Embryonic facial prominence (tissue), 1 donor: Measurements from ENCODE around the gene GRK6.

Source experiments
- DNase-seq: peaks from one replicate; pipeline ENCODE4 v3.0.0-alpha.2; 2016; ENCODE audit errors: extremely low spot score

GRK6 gene

DNA sequence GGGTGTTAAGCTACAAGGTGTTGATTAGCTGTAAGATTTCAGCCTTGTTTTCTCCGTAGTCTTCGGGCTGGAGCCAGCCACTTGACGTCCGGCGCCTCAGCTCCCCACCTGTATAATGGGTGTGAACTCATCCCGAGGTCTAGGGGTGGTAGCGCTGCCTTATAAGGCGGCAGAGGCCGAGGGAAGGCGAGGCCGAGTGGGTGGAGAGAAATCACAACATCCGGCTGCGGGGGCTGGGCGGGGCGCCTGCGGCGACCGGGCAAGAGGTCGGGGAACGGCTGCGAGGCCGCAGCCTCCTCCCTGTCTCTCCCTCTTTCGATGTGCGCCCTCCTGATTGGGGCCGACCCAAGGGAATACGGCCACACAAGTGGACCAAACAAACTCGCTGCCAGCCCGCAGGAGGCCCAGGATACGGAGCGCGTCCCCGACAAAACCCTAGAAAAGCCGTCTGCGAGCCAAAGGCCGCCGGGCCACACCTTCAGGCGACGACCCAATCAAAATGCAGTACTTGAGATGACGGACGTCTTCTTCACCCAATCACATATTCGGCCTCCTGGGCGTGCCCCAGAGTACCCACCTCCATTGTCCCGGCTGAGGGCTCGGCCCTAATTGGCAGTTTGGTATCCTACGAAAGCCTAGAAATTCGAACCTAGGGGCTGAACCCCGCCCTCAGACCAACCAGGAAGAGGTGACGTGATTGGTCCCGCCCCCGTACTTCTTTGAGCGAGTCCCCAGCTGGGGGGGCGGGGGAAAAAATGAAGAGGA, 493 bp upstream of the GRK6 start:
- DNase-seq: peak; percentile 100

GRCh38 chr5:177427211-177427822, 841 bp downstream of the GRK6 start:
- no peak for DNase-seq

GRCh38 chr5:177427919-177428573, 1.6 kb downstream of the GRK6 start:
- DNase-seq: no peak

DNA sequence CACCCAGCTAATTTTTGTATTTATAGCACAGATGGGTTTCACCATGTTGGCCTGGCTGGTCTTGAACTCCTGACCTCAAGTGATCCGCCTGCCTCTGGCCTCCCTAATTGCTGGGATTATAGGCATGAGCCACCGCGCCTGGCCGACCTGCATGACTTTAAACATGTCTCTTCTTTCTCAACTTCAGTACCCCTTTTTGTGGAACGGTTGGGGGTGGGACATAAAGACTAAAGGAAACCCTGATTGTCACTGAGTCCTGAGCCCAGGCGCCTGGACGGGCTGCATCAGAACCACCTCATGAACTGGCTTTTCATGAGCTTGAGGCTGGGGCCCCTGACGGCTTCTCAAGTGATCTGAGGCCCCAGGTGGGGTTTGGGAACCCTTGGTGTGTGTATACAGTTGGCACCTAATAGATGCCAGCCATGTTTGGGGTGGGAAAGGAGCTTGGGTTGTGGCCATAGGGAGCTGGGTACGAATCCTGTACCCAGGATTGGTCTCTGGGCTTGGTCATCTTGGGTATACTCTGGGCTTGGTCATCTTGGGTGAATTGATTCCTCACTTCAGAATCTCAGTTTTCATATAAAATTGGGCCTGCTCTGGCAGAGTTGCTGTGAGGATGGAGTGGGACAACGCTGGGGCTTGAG, 2.2 kb downstream of the GRK6 start:
- no peak for DNase-seq

- DNase-seq: no peak
These were observed 3.0 kb downstream of the GRK6 start for GRCh38 chr5:177429248-177430040.

GRCh38 chr5:177430140-177430951, 3.9 kb downstream of the GRK6 start:
- DNase-seq: no peak

GRCh38 chr5:177430972-177431316, 4.5 kb downstream of the GRK6 start:
- no peak for DNase-seq

DNA sequence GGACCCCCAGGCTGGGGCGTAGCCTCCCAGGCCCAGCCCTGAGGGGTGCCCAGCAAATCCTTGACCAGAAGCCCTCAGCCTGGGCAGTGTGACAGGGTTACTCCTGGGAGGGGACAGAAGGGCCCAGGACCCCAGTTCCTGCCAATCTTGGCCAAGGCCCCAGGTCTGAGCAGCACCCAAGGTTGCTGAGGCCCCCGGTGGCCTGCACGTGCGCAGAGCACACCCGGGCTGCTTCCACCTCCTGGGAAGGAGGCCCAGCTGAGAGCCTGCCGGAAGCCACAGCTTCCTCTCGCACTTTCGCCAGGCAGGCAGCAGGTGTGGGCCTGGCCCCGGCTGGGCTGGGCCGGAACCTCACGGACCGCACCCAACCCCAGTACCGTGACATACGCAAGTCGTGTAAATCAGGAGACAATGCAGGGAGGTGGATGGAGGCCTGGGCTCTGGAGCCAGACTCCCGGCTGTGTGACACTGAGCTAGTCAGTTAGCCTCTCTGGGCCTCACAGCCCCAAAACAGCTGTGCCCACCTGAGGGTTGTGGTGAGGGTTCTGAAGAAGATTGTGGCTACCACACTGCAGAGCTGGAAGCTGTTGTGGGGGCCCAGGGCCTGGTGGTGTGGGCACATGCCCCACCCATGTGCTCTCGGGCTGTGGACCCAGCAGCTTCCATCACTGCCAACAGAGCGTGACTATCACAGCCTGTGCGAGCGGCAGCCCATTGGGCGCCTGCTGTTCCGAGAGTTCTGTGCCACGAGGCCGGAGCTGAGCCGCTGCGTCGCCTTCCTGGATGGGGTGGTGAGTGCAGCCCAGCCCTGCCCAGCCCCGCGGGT, 5.1 kb downstream of the GRK6 start:
- DNase-seq: no peak

DNA sequence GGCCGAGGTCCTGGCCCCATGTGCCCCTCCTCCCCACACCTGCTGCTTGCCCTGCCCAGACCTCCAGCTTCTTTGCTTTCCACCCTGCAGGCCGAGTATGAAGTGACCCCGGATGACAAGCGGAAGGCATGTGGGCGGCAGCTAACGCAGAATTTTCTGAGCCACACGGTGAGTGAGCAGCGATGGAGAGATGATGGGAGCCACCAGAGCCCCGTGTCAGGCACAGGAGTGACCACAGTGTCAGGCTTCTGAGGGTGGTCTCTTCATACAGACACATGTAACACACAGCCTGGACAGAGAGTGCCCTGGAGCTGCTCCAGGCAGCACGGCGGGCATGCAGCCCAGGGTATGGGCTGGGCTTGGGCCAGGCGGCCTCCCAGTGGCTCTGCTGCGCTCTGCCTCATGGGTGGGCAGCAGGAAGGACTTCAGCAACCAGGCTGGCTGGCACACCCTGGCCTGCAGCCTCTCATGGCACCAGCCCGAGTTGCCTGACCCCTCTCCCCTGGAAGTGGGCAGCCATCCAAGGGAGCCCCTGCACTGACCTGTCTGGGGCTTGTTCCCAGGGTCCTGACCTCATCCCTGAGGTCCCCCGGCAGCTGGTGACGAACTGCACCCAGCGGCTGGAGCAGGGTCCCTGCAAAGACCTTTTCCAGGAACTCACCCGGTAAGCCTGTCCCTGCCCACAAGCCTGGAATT, 5.8 kb downstream of the GRK6 start:
- no peak for DNase-seq

DNA sequence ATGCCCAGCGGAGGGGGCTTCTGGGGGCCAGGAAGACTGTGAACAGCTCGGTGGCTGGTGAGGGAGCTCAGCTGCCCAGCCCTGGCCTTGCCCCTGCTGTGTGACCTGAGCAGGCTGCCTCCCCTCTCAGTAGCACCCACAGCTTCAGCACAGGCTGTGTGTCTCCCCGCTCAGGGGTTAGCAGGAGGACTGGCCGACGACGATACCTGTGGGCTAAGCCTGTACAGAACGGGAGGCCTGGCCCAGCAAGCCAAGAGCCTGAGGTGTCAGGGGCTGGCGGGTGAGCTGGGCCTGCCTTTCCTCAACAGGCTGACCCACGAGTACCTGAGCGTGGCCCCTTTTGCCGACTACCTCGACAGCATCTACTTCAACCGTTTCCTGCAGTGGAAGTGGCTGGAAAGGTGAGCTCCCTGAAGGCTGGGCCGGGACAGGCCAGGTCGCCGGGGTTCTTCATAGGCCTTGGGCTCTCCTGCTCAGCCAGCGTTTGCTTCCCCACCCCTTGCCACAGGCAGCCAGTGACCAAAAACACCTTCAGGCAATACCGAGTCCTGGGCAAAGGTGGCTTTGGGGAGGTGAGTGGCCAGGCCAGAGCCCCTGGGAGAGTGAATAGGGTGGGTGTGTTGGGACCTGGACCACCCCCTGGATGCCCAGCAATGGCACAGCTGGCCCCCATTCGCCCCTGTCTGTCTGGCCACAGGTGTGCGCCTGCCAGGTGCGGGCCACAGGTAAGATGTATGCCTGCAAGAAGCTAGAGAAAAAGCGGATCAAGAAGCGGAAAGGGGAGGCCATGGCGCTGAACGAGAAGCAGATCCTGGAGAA, 6.6 kb downstream of the GRK6 start:
- no peak for DNase-seq

- no peak for DNase-seq
These were observed 7.3 kb downstream of the GRK6 start for GRCh38 chr5:177433658-177434217.

GRCh38 chr5:177434437-177434836, 8.0 kb downstream of the GRK6 start:
- DNase-seq: no peak

- no peak for DNase-seq
These were observed 8.7 kb downstream of the GRK6 start for GRCh38 chr5:177434942-177435738.

GRCh38 chr5:177435847-177436536, 9.5 kb downstream of the GRK6 start:
- DNase-seq: no peak

DNA sequence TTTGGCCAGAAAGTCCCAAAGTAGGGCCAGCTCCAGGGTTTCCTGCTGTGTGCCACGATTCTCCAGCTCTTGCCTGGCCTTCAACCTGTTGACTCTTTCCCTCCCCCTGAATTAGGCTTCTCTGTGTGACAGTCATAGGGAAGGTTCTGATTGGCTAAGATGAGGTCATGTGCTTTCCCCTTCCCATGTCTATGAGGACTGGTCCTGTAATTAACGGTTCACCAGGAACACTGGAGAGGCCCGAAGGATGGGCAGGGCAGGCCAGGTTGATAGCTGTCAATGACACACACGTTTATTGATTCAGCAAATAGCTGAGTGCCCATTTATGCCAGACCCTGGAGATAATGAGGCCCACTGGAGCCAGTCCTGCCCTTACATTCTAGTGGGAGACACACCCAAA, 11.1 kb downstream of the GRK6 start:
- no peak for DNase-seq

- no peak for DNase-seq
These were observed 12.0 kb downstream of the GRK6 start for GRCh38 chr5:177438468-177438867.

- DNase-seq: no peak
These were observed 13.1 kb downstream of the GRK6 start for GRCh38 chr5:177439518-177440053.
